ENCODE results near the gene TRPM2. TPM values are rescaled to one million over a fixed set of nuclear protein-coding genes. Genes with fewer than 3 reads are reported as not detected.
A peak's percentile ranks its signal among the peaks of the same experiment; 100 is the strongest.
"Not testable (repeated sequence)": the region's sequence is repeated elsewhere in the genome, so short reads cannot be mapped to it uniquely, and the experiment has no call there.

The TRPM2 gene
- total and polyA plus RNA-seq, 7 experiments from 2014 or later: 1.2 to 29.6 (median 2.0) TPM

DNA sequence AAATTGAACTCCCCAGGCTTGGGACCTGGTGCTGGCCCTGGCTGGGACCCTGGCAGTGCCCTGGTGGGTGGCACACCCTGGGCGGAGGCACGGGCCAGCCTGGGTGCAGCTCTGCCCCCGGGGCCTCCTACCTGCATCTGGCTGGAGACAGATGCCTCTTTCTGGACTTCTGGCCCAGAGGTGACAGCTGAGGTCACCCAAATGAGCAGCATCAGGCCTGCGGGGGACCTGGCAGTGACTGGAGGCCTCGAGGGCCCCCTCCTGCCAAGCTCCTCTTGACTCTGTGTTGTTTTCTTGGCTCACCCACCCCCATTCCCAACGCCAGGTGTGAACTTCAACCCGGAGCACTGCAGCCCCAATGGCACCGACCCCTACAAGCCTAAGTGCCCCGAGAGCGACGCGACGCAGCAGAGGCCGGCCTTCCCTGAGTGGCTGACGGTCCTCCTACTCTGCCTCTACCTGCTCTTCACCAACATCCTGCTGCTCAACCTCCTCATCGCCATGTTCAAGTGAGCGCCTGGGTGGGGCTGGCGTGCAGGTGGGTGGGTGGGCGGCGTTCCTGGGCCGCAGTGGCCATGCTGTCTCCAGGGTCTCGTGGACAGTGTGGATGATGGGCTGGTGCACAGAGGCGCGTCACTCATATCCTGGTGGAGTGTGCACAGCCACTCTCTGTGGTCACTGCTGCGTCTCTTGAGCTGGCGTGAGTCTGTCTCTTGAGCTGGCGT is 60.3 kb downstream of the TRPM2 start:
- ChIA-PET CTCF (no interaction called here), POLR2A (no interaction called here)
- Mint-ChIP-seq H3K27me3 (no peaks in the 10 kb centered on the region), H3K27ac (no peak overlapping the region), H3K36me3 (peaks cover 0 to 58% (median 8%) of the 10 kb centered on the region in 5 donors), H3K4me3 (no peak overlapping the region), H3K4me1 (peaks cover 0 to 4% (median 0%) of the 10 kb centered on the region in 7 donors), H3K9me3 (peaks cover 0 to 12% (median 0%) of the 10 kb centered on the region in 11 donors)
- H3K27ac ChIP-seq (ENCODE audit: low read depth, low read length): no peak overlapping the region
- intact Hi-C loops (cut with micrococcal nuclease): no loop called here
- H3K9me3 ChIP-seq (ENCODE audit: control insufficient read depth in 2 of 3, low read length in 3 of 3): no peaks in the 10 kb centered on the region
- H3K36me3 ChIP-seq (ENCODE audit: control insufficient read depth in 2 of 3, insufficient read depth in 3 of 3, low read length in 3 of 3): peaks cover 0 to 4% (median 0%) of the 10 kb centered on the region in 3 experiments
- ATAC-seq: no peak
- no peaks in the 10 kb centered on the region for H3K4me1 ChIP-seq (ENCODE audit: control insufficient read depth in 2 of 2, insufficient read depth in 2 of 2, low read length in 2 of 2)
- no peak overlapping the region for H3K4me3 ChIP-seq (ENCODE audit: low read length)
- peak in 1 of 9 donors; percentile 3 for DNase-seq
- H3K27me3 ChIP-seq (ENCODE audit: control insufficient read depth in 2 of 2, insufficient read depth in 2 of 2, low read length in 2 of 2): no peaks in the 10 kb centered on the region

DNA sequence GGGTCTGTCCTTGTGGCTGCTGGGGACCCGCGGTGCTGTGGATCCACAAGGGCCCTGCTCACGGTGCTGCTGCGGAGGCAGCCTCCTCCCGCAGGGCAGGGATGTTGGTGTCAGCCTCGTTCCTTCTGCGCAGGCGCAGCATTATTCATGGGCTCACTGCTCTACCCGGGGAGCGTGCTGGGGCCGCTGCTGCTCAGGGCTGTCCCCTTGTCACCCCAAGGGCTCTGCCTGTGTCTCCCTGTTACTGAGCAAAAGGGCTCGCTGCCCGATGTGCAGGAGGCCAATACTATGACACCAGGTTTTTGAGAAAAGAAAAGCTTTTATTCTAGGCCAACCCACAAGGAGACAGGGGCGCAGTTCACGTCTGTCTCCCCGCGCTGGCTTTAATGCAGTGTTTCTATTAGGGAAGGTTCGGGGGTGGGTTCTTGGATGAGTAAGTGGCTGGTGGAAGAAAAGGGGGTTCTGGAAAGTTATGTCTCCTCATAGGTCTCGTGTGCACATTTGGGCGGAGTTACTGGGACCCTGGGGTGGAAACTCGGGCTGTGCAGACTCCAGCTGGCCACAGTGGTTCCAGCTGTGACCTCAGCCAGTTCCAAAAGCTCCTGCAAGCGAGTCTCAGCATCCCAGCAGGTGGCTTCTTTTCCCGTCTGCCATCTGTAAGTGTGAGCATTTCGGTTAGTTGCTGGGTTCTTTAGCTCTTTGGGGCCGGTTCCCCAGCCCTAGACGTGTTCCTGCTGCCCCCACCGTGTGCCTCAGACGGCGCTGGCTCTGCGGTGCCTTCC is 61.1 kb downstream of the TRPM2 start:
- DNase-seq (no peak), ATAC-seq (no peak)

DNA sequence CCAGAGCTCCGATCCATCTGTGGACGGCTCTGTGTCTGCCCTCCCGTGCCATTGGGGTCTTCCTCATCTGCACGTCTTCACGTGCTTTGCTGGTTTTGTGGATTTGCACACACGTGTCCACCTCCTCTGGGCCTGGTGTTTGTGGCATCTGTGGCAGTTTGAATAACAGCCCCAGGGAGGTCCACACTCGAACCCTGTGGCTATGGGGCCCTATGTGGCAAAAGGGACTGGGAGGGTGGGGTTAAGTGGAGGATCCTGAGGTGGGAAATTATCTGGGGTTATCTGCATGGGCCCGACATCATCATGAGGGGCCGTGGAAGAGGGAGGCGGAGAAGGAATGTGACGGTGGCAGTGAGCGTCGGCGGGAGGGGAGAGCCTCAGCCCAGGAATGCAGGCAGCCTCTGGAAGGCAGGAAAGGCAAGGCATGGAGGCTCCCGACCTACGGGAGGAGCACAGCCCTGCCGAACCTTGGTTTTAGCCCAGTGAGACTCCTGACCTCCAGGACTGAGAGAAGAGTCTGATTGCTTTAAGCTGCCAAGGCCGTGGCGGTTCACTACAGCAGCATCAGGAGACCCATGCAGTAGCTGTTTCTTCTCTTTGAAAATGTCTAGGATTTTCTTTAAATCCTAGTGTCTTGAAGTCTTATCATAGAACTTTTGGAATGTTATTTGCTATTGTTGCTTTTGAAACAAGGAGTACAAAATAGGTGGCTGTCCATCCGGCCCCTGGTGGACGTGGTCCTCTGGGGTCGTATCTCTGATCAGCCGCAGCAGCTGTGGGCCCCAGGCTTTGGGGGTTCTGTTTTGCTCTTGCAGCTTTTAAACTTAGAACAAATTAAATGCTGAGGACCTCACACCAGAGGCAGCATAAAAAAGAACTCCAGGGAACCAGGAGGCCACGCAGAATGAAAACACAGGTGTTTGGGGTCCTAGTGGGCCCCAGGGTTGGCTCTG is 61.9 kb downstream of the TRPM2 start:
- Histone ChIP-seq H3K27ac (ENCODE audit: low read depth, low read length) (no peak overlapping the region), H3K36me3 (ENCODE audit: control insufficient read depth in 2 of 3, insufficient read depth in 3 of 3, low read length in 3 of 3) (peaks cover 0 to 4% (median 0%) of the 10 kb centered on the region in 3 experiments), H3K4me3 (ENCODE audit: low read length) (no peak overlapping the region), H3K9me3 (ENCODE audit: control insufficient read depth in 2 of 3, low read length in 3 of 3) (no peaks in the 10 kb centered on the region), H3K27me3 (ENCODE audit: control insufficient read depth in 2 of 2, insufficient read depth in 2 of 2, low read length in 2 of 2) (no peaks in the 10 kb centered on the region), H3K4me1 (ENCODE audit: control insufficient read depth in 2 of 2, insufficient read depth in 2 of 2, low read length in 2 of 2) (no peaks in the 10 kb centered on the region)
- ATAC-seq: no peak
- Mint-ChIP-seq H3K27ac (peak overlapping the region in 1 of 9 donors; percentile 55), H3K4me1 (peaks cover 0 to 9% (median 0%) of the 10 kb centered on the region in 7 donors), H3K4me3 (no peak overlapping the region), H3K36me3 (peaks cover 0 to 57% (median 17%) of the 10 kb centered on the region in 5 donors), H3K9me3 (peaks cover 0 to 8% (median 0%) of the 10 kb centered on the region in 11 donors), H3K27me3 (no peaks in the 10 kb centered on the region)
- intact Hi-C loops (cut with micrococcal nuclease): no loop called here
- DNase-seq: no peak
- ChIA-PET CTCF (no interaction called here), POLR2A (no interaction called here)

More for the DNA sequence above, 61.1 kb downstream of the TRPM2 start:
- Mint-ChIP-seq H3K27me3 (no peaks in the 10 kb centered on the region), H3K27ac (no peak overlapping the region), H3K4me1 (peaks cover 0 to 6% (median 0%) of the 10 kb centered on the region in 7 donors), H3K4me3 (no peak overlapping the region), H3K9me3 (peaks cover 0 to 8% (median 0%) of the 10 kb centered on the region in 11 donors), H3K36me3 (peaks cover 0 to 58% (median 13%) of the 10 kb centered on the region in 5 donors)
- CTCF ChIA-PET: no interaction called here
- POLR2A ChIA-PET: no interaction called here
- Histone ChIP-seq H3K4me1 (ENCODE audit: control insufficient read depth in 2 of 2, insufficient read depth in 2 of 2, low read length in 2 of 2) (no peaks in the 10 kb centered on the region), H3K9me3 (ENCODE audit: control insufficient read depth in 2 of 3, low read length in 3 of 3) (no peaks in the 10 kb centered on the region), H3K27me3 (ENCODE audit: control insufficient read depth in 2 of 2, insufficient read depth in 2 of 2, low read length in 2 of 2) (no peaks in the 10 kb centered on the region), H3K4me3 (ENCODE audit: low read length) (no peak overlapping the region), H3K36me3 (ENCODE audit: control insufficient read depth in 2 of 3, insufficient read depth in 3 of 3, low read length in 3 of 3) (peaks cover 0 to 4% (median 0%) of the 10 kb centered on the region in 3 experiments), H3K27ac (ENCODE audit: low read depth, low read length) (no peak overlapping the region)
- intact Hi-C loops (cut with micrococcal nuclease): no loop called here

DNA sequence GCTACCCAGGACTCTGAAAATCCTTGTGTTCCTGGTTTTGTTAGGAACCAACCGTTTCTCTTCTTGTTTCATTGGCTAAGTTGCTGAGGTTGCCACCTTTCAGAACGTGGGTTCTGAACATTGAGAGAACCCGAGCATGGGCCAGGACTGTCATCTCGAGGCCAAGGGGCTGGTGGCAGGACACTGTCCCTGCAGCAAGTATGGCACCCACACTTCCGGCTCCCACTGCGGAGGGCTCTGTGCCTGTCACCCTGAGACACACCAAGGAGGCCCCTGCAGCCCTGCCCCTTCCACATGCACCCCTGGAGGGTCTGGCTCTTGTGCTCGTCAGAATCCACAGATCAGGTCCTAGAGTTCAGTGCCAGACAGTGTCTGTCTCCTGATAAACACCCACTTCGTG is 62.8 kb downstream of the TRPM2 start:
- Mint-ChIP-seq H3K4me3 (no peak overlapping the region), H3K36me3 (peaks cover 0 to 52% (median 17%) of the 10 kb centered on the region in 5 donors), H3K4me1 (peaks cover 0 to 9% (median 0%) of the 10 kb centered on the region in 7 donors), H3K27ac (no peak overlapping the region), H3K27me3 (no peaks in the 10 kb centered on the region), H3K9me3 (peaks cover 0 to 8% (median 0%) of the 10 kb centered on the region in 11 donors)
- POLR2A ChIA-PET: no interaction called here
- ATAC-seq: no peak
- CTCF ChIA-PET: no interaction called here
- peaks cover 0 to 4% (median 0%) of the 10 kb centered on the region in 3 experiments for H3K36me3 ChIP-seq (ENCODE audit: control insufficient read depth in 2 of 3, insufficient read depth in 3 of 3, low read length in 3 of 3)
- no peak overlapping the region for H3K4me3 ChIP-seq (ENCODE audit: low read length)
- intact Hi-C loops (cut with micrococcal nuclease): no loop called here
- H3K9me3 ChIP-seq (ENCODE audit: control insufficient read depth in 2 of 3, low read length in 3 of 3): no peaks in the 10 kb centered on the region
- no peaks in the 10 kb centered on the region for H3K4me1 ChIP-seq (ENCODE audit: control insufficient read depth in 2 of 2, insufficient read depth in 2 of 2, low read length in 2 of 2)
- DNase-seq: no peak
- H3K27me3 ChIP-seq (ENCODE audit: control insufficient read depth in 2 of 2, insufficient read depth in 2 of 2, low read length in 2 of 2): no peaks in the 10 kb centered on the region
- no peak overlapping the region for H3K27ac ChIP-seq (ENCODE audit: low read depth, low read length)

DNA sequence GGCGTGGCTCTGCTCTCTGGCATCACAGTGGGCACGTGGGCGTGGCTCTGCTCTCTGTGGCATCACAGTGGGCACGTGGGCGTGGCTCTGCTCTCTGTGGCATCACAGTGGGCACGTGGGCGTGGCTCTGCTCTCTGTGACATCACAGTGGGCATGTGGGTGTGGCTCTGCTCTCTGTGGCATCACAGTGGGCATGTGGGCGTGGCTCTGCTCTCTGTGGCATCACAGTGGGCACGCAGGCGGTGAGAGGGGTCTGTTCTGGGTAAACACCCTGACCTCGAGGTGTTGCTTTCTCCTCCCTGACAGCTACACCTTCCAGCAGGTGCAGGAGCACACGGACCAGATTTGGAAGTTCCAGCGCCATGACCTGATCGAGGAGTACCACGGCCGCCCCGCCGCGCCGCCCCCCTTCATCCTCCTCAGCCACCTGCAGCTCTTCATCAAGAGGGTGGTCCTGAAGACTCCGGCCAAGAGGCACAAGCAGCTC is 64.2 kb downstream of the TRPM2 start:
- ATAC-seq; H3K27me3 Mint-ChIP-seq; H3K36me3 ChIP-seq (ENCODE audit: control insufficient read depth in 2 of 3, insufficient read depth in 3 of 3, low read length in 3 of 3); H3K27ac ChIP-seq (ENCODE audit: low read depth, low read length); DNase-seq; POLR2A ChIA-PET; H3K9me3 Mint-ChIP-seq; H3K27ac Mint-ChIP-seq; CTCF ChIA-PET; H3K4me3 Mint-ChIP-seq; H3K27me3 ChIP-seq (ENCODE audit: control insufficient read depth in 2 of 2, insufficient read depth in 2 of 2, low read length in 2 of 2); H3K9me3 ChIP-seq (ENCODE audit: control insufficient read depth in 2 of 3, low read length in 3 of 3); intact Hi-C loops (cut with micrococcal nuclease); H3K4me1 ChIP-seq (ENCODE audit: control insufficient read depth in 2 of 2, insufficient read depth in 2 of 2, low read length in 2 of 2); H3K4me3 ChIP-seq (ENCODE audit: low read length); H3K4me1 Mint-ChIP-seq: not testable (repeated sequence)
- peaks cover 0 to 43% (median 9%) of the 10 kb centered on the region in 5 donors for H3K36me3 Mint-ChIP-seq

DNA sequence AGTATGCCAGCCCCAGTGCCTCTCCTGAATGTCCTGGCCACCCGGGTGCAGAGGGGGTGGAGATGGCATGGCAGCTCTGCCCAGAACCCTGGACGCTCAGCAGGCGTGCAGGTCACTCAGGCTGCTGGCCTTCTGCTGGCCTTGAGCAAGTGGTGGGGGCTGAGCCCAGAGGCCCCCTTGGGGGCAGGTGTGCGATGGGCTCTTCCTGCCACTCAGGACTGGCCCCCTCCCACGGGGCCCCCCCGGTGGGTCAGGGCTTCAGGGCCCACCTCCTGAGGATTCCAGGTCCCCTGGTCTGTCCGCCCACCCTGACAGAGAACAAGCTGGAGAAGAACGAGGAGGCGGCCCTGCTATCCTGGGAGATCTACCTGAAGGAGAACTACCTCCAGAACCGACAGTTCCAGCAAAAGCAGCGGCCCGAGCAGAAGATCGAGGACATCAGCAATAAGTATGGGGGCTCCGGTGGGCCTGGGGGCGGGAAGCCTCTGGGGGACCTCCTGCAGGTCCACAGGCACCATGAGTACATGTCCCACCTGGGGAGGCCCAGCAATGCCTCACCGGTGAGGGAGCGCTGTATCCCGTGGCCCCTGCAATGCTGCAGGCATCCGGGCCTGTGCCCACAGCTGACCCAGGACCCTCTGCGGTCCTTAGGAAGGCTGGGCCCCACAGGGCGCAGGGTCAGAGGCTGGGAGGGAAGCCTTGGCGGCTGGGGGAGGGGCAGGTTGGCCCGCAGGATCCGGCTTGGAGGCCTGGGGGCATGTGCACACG is 64.9 kb downstream of the TRPM2 start:
- H3K36me3 Mint-ChIP-seq: peaks cover 0 to 40% (median 9%) of the 10 kb centered on the region in 5 donors
- no peaks in the 10 kb centered on the region for H3K27me3 Mint-ChIP-seq
- peaks cover 0 to 8% (median 0%) of the 10 kb centered on the region in 11 donors for H3K9me3 Mint-ChIP-seq
- H3K4me3 Mint-ChIP-seq: no peak overlapping the region
- H3K27ac ChIP-seq (ENCODE audit: low read depth, low read length): no peak overlapping the region
- ChIA-PET POLR2A (no interaction called here), CTCF (no interaction called here)
- intact Hi-C loops (cut with micrococcal nuclease): no loop called here
- no peaks in the 10 kb centered on the region for H3K4me1 ChIP-seq (ENCODE audit: control insufficient read depth in 2 of 2, insufficient read depth in 2 of 2, low read length in 2 of 2)
- no peaks in the 10 kb centered on the region for H3K27me3 ChIP-seq (ENCODE audit: control insufficient read depth in 2 of 2, insufficient read depth in 2 of 2, low read length in 2 of 2)
- ATAC-seq: no peak
- no peak overlapping the region for H3K27ac Mint-ChIP-seq
- DNase-seq: no peak
- peaks cover 0 to 5% (median 0%) of the 10 kb centered on the region in 7 donors for H3K4me1 Mint-ChIP-seq
- H3K36me3 ChIP-seq (ENCODE audit: control insufficient read depth in 2 of 3, insufficient read depth in 3 of 3, low read length in 3 of 3): peaks cover 0 to 4% (median 0%) of the 10 kb centered on the region in 3 experiments
- no peaks in the 10 kb centered on the region for H3K9me3 ChIP-seq (ENCODE audit: control insufficient read depth in 2 of 3, low read length in 3 of 3)
- no peak overlapping the region for H3K4me3 ChIP-seq (ENCODE audit: low read length)
